NCI-H1930 (cell line): ENCODE measurements around the gene GDE1.
"Not testable (repeated sequence)": the region's sequence is repeated elsewhere in the genome, so short reads cannot be mapped to it uniquely, and the experiment has no call there.

Experiments
- DNase-seq, 2 experiments: peaks; one replicate each; lab custom pipeline; 2025; lab: John Stamatoyannopoulos, UW

Gene GDE1

GRCh38 chr16:19521471-19522396 lies at the start of gene GDE1:
Gene GDE1 (minus strand): TSS chr16:19522098. CDS start chr16:19521964, 134 bp downstream.
- peak; percentile 92 to 95 for DNase-seq

- no peak for DNase-seq
These were observed 45.7 kb upstream of the GDE1 start for GRCh38 chr16:19567560-19567959.

GRCh38 chr16:19566362-19566761 lies 44.5 kb upstream of the GDE1 start:
- no peak for DNase-seq

DNA sequence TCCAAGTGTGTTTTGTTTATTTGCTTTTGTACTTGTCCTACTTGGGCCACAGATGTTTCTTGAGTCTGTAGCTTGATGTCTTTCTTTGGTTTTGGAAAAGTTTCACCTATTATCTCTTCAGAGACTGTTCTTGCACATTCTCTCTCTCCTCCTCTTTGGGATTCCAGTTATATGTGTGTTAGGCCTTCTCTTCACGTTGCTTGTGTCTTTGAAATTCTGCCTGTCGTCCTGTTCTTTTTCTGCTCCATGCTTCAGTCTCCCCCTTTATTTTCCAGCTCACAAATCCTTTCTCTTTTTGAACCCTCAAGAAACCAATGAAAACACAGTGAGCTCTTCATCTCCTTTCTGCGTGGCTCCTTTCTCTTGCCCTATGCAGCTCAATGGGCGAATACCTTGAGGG lies 41.5 kb upstream of the GDE1 start:
- no peak for DNase-seq

DNA sequence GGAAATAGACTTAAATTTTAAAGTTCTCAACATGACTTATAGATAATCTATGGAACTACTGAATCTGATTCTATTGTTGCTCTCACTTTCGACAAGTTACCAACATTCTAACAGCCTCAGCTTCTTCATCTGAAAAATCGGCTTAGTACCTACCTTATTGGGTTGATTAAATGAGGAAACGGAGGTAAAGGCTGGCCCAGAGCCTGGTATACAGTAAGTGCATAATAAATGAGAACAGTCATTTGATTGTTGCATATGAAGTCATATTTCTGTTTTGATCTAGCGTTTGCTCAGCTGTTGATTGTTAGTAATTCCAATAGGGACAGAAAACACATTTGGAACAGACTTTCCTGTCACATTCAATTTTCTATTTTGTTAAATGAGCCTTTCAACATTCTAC lies 38.2 kb upstream of the GDE1 start:
- DNase-seq, result no peak

- DNase-seq, result peak in 1 of 2 experiments; percentile 59
These were observed 37.5 kb upstream of the GDE1 start for GRCh38 chr16:19559242-19559910.

DNA sequence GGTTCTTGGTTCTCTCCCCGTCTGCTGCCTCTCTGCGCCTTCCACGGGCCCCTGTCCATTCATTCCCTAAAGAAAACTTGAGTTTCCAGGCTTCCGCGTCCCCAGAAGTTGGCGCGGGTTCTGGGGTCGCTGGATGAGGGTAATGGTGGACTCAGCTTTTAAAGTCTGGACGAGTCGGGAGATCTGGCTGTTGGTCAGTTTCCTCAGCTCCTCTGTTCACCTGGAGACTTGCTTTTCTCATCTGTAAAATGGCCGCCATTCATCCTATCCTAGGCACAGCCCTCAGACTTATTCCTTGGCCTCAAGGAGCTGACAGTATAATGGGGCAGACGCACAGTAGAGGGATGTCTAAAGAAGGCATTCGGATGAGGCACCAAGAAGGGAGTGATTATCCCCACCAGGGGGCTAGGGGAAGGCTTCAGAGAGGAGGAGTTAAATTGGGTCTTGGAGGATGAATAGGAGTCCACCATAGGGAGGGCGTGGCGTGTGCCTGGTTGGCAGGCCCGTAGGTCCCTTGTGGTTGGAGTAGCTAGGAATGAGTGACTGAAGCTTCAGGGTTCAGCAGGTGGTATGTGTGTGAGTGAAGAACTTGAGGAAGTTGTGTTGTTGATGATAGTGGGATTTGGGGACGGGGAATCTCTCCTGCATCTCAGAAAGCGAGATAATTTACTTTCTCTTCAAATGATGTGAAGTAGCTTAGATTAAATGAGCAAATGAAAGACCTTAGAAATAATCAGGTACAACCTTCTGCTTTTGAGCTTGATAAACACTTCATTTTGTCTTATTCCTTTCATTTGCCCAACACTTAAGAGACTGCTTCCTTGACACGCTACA lies 34.3 kb upstream of the GDE1 start:
- DNase-seq, result no peak

DNA sequence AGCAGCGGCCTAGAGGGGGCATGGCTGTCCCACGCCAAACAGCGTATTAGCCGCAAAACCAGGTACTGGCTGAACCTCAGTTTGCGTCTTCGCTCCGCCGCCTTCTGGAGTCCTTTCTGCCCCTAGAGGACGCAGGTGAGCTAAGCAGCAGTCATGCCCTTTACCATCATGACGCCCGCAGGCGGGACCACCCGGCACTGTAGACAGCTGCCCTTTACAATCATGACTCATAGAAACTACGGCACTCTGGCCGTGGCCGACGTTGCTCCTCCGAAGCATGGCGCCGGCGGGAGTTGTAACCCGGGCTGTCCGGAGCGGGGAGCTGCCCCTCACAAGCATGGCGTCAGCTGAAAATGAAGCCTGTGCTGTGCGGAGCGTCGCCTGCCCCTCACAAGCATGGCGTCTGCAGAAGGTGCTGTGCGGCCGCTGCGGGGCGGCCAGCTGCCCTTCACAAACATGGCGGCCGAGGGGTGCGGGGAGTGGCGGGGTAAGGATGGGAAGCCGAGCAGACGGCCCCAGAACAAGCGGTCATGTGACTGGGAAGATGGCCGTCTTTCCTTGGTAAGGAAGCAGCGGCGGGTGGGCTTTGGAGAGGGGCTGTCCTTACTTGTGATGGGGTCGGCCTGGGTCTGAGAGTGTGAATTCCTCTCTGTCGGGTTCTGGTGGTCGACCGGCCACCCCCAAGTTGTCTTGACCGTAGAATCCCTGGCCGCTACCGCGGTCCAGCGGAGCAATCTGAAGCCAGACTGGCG lies 33.5 kb upstream of the GDE1 start, which contains the start of gene VPS35L:
TSS of gene VPS35L (plus strand) at position 518 of the 752 bp plus-strand sequence. CDS start at position 545, 27 bp downstream.
- peak; percentile 97 to 99 for DNase-seq

DNA sequence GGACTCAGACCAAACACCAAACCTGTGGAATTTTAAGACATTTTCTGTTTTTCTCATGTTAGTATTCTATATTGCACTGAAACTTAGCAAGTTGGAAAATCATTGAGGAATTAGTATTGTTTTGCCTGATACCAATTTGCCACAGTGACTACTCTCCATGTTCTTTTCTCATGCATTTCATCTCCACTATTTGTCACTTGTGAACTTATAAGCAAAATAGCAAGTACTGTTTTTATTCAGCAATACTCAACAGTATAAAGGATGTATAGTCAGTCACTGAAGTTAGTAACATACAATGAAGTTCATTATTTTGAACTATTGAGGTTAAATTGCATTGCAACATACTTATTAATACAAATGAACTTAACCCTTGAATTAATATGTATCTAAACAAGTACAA lies 27.8 kb upstream of the GDE1 start:
- DNase-seq, result no peak

- no peak for DNase-seq
These were observed 26.2 kb upstream of the GDE1 start for GRCh38 chr16:19548144-19548543.

GRCh38 chr16:19543278-19543996 lies 21.5 kb upstream of the GDE1 start:
- DNase-seq, result not testable (repeated sequence)

DNA sequence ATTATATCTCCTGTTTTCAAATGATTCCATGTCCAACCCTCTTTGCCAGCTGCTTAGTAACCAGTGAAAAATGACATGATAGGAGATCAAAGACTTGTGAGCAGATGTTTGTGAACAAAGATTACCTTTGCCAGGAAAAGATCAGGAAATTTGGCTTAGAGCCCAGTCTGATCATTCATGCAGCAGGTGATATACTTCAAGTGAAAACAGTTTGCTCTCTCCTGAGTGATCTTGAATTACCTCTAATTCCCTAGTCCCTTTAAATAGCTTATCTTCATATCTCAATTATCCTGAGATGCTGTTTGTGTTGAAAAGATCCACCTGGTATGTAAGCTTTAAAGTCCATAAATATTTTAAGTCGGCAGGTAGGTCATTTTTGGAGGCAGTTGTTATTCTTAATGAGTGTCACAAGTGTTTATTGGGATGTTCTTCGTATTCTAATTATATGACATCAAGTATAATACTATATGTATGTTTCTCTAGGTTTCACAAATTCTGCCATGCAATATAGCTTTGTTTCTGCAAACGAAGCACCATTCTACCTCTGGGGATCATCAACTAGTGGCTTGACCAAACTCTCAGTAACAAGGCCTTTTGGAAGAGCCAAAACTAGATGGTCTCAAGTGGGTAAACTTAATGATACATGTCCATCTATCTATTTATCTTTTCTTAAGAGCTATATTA lies 20.4 kb upstream of the GDE1 start:
- peak; percentile 91 to 92 for DNase-seq

GRCh38 chr16:19540241-19540970 lies 18.5 kb upstream of the GDE1 start:
- no peak for DNase-seq

GRCh38 chr16:19532601-19533000 lies 10.7 kb upstream of the GDE1 start:
- peak; percentile 32 to 83 for DNase-seq

DNA sequence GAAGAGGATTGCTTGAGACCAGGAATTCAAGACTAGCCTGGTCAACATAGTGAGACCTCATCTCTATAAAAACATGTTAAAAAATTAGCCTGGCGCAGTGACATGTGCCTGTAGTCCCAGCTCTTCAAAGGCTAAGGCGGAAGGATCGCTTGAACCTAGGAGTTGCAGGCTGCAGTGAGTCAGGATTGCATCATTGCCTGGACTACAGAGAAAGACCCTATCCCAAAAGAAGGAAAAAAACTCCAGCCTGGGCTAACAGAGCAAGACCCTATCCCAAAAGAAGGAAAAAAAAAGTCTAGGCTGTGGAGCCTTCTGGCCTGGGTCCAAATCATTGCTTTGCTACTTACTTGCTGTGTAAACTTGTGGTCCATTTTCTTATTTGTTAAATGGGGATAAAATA lies 6.8 kb upstream of the GDE1 start:
- DNase-seq, result no peak

- DNase-seq, result no peak
These were observed 5.3 kb upstream of the GDE1 start for GRCh38 chr16:19527161-19527560.

GRCh38 chr16:19525385-19525723 lies 3.5 kb upstream of the GDE1 start:
- DNase-seq, result no peak

DNA sequence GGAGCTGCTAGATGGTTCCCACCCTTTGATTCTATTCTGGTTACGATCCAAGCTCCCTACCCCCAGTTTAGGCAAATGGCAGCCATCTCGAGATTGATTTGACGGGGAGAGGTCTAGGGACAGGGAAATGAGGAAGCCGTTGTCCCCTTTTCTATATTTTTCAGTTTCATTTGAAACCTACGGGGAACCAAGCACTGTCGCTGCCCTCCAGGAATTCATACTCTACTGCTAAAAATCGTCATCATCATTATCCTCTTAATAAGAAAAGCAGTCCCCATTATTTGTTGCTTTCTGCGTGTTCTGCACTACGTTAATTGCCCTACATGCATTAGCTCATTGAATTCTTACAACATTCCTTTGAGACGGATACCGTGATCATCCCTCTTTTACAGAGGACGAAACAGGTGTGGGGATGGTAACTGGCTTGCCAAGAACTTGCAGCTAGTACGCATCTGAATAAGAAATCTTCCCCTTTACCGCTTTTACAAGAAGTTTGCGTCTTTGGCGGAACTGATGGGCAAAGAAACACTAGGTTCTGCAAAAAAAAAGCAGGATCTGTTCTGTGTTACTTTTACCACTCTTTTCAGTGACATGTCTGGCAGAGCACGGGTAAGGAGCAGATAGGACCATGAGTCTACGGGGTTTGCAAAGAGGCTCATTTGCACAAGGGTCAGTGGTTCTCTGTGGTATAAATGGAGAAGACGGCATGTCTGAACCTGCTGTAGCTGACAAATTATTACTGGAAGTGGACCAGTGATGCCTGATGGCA lies 2.9 kb upstream of the GDE1 start:
- no peak for DNase-seq

GRCh38 chr16:19524356-19524615 lies 2.4 kb upstream of the GDE1 start:
- no peak for DNase-seq
